NB4 (cell line): ENCODE results near the gene PSTK.
A peak's percentile ranks its signal among the peaks of the same experiment; 100 is the strongest.

Experiments used
- DNase-seq: peaks from one replicate; pipeline ENCODE4 v3.0.0; 2010; ENCODE audit warnings: low read depth
- H3K4me3 ChIP-seq: one replicate; pipeline ENCODE4 v1.5.1; 2011; ENCODE audit warnings: mild to moderate bottlenecking, low read depth, low read length, moderate library complexity
- CTCF ChIP-seq: IDR thresholded peaks from one replicate; pipeline ENCODE4 v1.5.1; 2012; ENCODE audit warnings: low read depth, low read length
- MAX ChIP-seq: IDR thresholded peaks from 2 replicates; pipeline ENCODE4 v1.6.1; 2011; ENCODE audit warnings: low read depth, low read length
- MYC ChIP-seq: IDR thresholded peaks from 2 replicates; pipeline ENCODE4 v1.6.1; 2011; ENCODE audit warnings: low read depth, low read length
- POLR2A ChIP-seq: IDR thresholded peaks from 2 replicates; pipeline ENCODE4 v1.6.1; 2011; ENCODE audit warnings: mild to moderate bottlenecking; ENCODE audit not compliant: insufficient read length; ENCODE audit errors: extremely low read depth

The PSTK gene

DNA sequence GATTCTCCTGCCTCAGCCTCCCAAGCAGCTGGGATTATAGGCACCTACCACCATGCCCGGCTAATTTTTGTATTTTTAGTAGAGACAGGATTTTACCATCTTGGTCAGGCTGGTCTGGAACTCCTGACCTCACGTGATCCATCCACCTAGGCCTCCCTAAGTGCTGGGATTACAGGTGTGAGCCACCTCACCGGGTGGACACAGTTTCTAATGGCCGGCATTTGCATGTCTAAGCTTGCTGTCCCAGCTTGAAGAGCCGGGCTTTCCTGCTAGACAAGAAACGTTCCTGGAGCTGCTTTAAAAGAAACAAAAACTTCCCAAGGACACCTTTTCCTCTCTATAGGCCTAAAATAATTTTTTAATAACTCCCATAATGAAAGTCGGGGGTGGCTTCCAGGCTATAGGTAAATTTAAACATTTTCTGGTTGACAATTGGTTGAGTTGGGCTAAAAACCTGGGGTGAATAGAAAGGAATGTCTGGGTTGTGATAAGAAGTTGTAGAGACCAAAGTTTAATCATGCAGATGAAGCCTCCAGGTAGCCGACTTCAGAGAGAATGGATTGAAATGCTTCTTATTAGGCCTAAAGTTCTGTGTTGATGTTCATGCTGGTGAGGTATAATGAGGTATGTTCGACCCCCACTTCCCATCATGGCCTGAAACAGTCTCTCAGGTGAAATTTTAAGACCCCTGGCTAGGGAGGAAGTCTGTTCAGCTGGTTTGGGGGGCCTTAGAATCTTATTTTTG lies 37.4 kb downstream of the PSTK start:
- TF ChIP-seq MYC (no peak), CTCF (no peak), POLR2A (no peak), MAX (no peak)
- DNase-seq = no peak
- no peak overlapping the region for H3K4me3 ChIP-seq

DNA sequence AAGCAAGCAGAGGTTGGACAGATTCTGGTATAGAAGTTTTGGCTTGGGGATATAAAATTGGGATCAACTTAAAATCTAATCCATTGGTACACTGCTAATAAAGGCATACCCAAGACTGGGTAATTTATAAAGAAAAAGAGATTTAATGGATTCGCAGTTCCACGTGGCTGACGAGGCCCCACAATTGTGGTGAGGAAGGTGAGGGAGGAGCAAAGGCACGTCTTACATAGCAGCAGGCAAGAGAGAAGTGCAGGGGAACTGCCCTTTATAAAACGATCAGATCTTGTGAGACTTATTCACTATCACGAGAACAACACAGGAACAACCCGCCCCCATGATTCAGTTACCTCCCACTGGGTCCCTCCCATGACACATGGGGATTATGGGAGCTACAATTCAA lies 38.3 kb downstream of the PSTK start:
- no peak overlapping the region for H3K4me3 ChIP-seq
- no peak for TF ChIP-seq CTCF
- TF ChIP-seq MAX = no peak
- TF ChIP-seq MYC = no peak
- TF ChIP-seq POLR2A = no peak

DNA sequence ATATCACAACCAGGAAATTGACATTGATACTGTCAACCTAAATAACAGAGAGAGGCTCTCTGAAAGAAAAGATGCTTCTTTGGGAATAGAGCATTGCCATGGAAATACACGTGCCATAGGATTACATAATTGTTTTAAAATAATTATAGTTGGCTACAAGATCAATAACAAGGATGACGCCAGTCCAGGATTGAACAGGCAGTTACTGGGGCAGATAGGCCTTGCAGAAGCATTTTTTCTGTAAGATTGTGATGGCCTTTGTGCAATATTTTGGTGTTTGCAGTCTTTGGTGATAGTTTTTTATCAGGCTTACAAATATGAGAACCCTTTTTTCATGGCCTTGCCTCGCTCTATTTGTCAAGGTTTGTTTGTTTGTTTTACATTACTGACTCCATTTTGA lies 39.1 kb downstream of the PSTK start:
- TF ChIP-seq MYC = no peak
- TF ChIP-seq MAX = no peak
- no peak for TF ChIP-seq CTCF
- no peak for TF ChIP-seq POLR2A
- DNase-seq = no peak
- no peak overlapping the region for H3K4me3 ChIP-seq

More for the DNA sequence above, 38.3 kb downstream of the PSTK start:
- no peak for DNase-seq

- no peak for DNase-seq
- H3K4me3 ChIP-seq = no peak overlapping the region
- no peak for TF ChIP-seq CTCF
- TF ChIP-seq POLR2A = no peak
- no peak for TF ChIP-seq MAX
- no peak for TF ChIP-seq MYC
Observed at GRCh38 chr10:123019941-123020703, 39.9 kb downstream of the PSTK start.

DNA sequence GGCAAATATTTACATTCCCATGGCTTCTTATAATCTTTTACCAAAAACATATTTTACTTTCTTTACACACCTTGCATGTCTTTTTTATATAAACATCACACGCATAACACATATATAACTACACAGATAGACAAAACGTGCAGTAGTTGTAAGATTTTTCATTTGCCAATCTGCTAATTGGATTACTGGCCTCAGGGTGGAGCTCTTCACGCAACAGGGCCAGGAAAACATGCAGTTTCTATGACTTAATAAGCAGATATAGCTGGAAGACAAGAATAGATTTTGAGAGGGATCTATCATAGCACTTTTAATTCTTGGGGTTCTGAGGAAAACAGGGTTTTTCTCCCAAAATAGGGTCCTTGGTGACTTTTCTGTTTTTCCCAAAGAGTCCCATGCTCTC lies 41.3 kb downstream of the PSTK start:
- peak; percentile 45 for DNase-seq
- H3K4me3 ChIP-seq = no peak overlapping the region
- TF ChIP-seq CTCF (peak; percentile 62), MAX (no peak)
